GM18861 (cell line): ENCODE data around the gene MPZL3.
"Not testable (repeated sequence)": the region's sequence is repeated elsewhere in the genome, so short reads cannot be mapped to it uniquely, and the experiment has no call there.

Experiments
- ATAC-seq: cut with Tn5 transposase; IDR thresholded peaks from one replicate; pipeline ENCODE4 v1.9.1; 2021; ENCODE audit not compliant: unreplicated experiment

The MPZL3 gene

GRCh38 chr11:118213781-118214180 is 38.4 kb downstream of the MPZL3 start:
- ATAC-seq: no peak

GRCh38 chr11:118213201-118213600 is 39.0 kb downstream of the MPZL3 start:
- no peak for ATAC-seq

GRCh38 chr11:118212781-118213191 is 39.4 kb downstream of the MPZL3 start:
- no peak for ATAC-seq

GRCh38 chr11:118212131-118212725 is 39.9 kb downstream of the MPZL3 start:
- no peak for ATAC-seq

- no peak for ATAC-seq
Measured at GRCh38 chr11:118211006-118211405, 41.2 kb downstream of the MPZL3 start.

- no peak for ATAC-seq
Measured at GRCh38 chr11:118210323-118210722, 41.8 kb downstream of the MPZL3 start.

- ATAC-seq: no peak
Measured at GRCh38 chr11:118209033-118209432, 43.1 kb downstream of the MPZL3 start.

- no peak for ATAC-seq
Measured at GRCh38 chr11:118207079-118207478, 45.1 kb downstream of the MPZL3 start.

- ATAC-seq: no peak
Measured at GRCh38 chr11:118206391-118207031, 45.7 kb downstream of the MPZL3 start.

GRCh38 chr11:118205606-118206378 is 46.4 kb downstream of the MPZL3 start:
- ATAC-seq: no peak

GRCh38 chr11:118202599-118203422 is 49.4 kb downstream of the MPZL3 start:
- peak; percentile 47 for ATAC-seq

GRCh38 chr11:118201966-118202365 is 50.2 kb downstream of the MPZL3 start:
- no peak for ATAC-seq

- no peak for ATAC-seq
Measured at GRCh38 chr11:118200901-118201680, 51.1 kb downstream of the MPZL3 start.

GRCh38 chr11:118200497-118200896 is 51.7 kb downstream of the MPZL3 start:
- ATAC-seq: no peak

GRCh38 chr11:118199135-118199534 is 53.0 kb downstream of the MPZL3 start:
- no peak for ATAC-seq

GRCh38 chr11:118198370-118198769 is 53.8 kb downstream of the MPZL3 start:
- ATAC-seq: no peak

GRCh38 chr11:118194835-118195627 is 57.1 kb downstream of the MPZL3 start:
- no peak for ATAC-seq

- ATAC-seq: no peak
Measured at GRCh38 chr11:118193910-118194566, 58.1 kb downstream of the MPZL3 start.

- ATAC-seq: not testable (repeated sequence)
Measured at GRCh38 chr11:118192817-118193216, 59.3 kb downstream of the MPZL3 start.
